ENCODE results near the gene DUSP3. TPM values are rescaled to one million over a fixed set of nuclear protein-coding genes. Genes with fewer than 3 reads are reported as not detected.

Gene DUSP3
- total RNA-seq, 6 donors from 2014 or later = 58.7 to 122 (median 101) TPM

- no peak for TF ChIP-seq POLR2A (IDR thresholded peaks at IDR 0.05)
- no peak for TF ChIP-seq POLR2AphosphoS5 (IDR thresholded peaks at IDR 0.05)
- TF ChIP-seq CTCF (IDR thresholded peaks at IDR 0.05) = no peak
- TF ChIP-seq EP300 (IDR thresholded peaks at IDR 0.05) = no peak
- DNase-seq (no peak), ATAC-seq (ENCODE audit: low FRiP score in 2 of 2) (no peak)
- no peaks in the 10 kb centered on the region for H3K27me3 ChIP-seq
- H3K4me3 ChIP-seq = no peak overlapping the region
- no peak overlapping the region for H3K27ac ChIP-seq
- no peaks in the 10 kb centered on the region for H3K36me3 ChIP-seq
- 67 to 93% methylated on average over 3 to 5 of the region's 5 CpGs for WGBS, 2 donors
- no peaks in the 10 kb centered on the region for H3K9me3 ChIP-seq
- peaks cover 3 to 16% (median 9%) of the 10 kb centered on the region in 4 donors for H3K4me1 ChIP-seq
Observed at GRCh38 chr17:43741636-43742035, 37.1 kb downstream of the DUSP3 start.

GRCh38 chr17:43740541-43740940 lies 38.2 kb downstream of the DUSP3 start:
- ATAC-seq (ENCODE audit: low FRiP score in 2 of 2) = no peak
- no peak for TF ChIP-seq CTCF (IDR thresholded peaks at IDR 0.05)
- Histone ChIP-seq H3K4me1 (peaks cover 0 to 9% (median 6%) of the 10 kb centered on the region in 4 donors), H3K27ac (no peak overlapping the region), H3K36me3 (no peaks in the 10 kb centered on the region), H3K27me3 (no peaks in the 10 kb centered on the region), H3K4me3 (no peak overlapping the region), H3K9me3 (no peaks in the 10 kb centered on the region)
- WGBS, 2 donors = 90 to 94% methylated on average over 3 to 4 of the region's 4 CpGs
- DNase-seq = no peak

- TF ChIP-seq CTCF (IDR thresholded peaks at IDR 0.05) = no peak
- no peak for TF ChIP-seq POLR2AphosphoS5 (IDR thresholded peaks at IDR 0.05)
- no peak for TF ChIP-seq POLR2A (IDR thresholded peaks at IDR 0.05)
- no peak for TF ChIP-seq EP300 (IDR thresholded peaks at IDR 0.05)
- Histone ChIP-seq H3K36me3 (no peaks in the 10 kb centered on the region), H3K4me1 (peaks cover 0 to 9% (median 4%) of the 10 kb centered on the region in 4 donors), H3K27ac (no peak overlapping the region), H3K27me3 (no peaks in the 10 kb centered on the region), H3K9me3 (no peaks in the 10 kb centered on the region), H3K4me3 (no peak overlapping the region)
- ATAC-seq (ENCODE audit: low FRiP score in 2 of 2) = no peak
- no peak for DNase-seq
- 82 to 88% methylated on average over 2 of the region's 2 CpGs for WGBS, 2 donors
Observed at GRCh38 chr17:43737722-43738121, 41.1 kb downstream of the DUSP3 start.

GRCh38 chr17:43736389-43736788 lies 42.4 kb downstream of the DUSP3 start:
- H3K4me3 ChIP-seq = no peak overlapping the region
- no peaks in the 10 kb centered on the region for H3K27me3 ChIP-seq
- H3K36me3 ChIP-seq = no peaks in the 10 kb centered on the region
- no peak overlapping the region for H3K27ac ChIP-seq
- no peaks in the 10 kb centered on the region for H3K9me3 ChIP-seq
- H3K4me1 ChIP-seq = peaks cover 0 to 9% (median 4%) of the 10 kb centered on the region in 4 donors
- TF ChIP-seq EP300 (IDR thresholded peaks at IDR 0.05) (no peak), POLR2AphosphoS5 (IDR thresholded peaks at IDR 0.05) (no peak), POLR2A (IDR thresholded peaks at IDR 0.05) (no peak)
- 100% methylated on average over 2 of the region's 2 CpGs for WGBS, 2 donors
- no peak for DNase-seq
- ATAC-seq (ENCODE audit: low FRiP score in 2 of 2) = no peak

GRCh38 chr17:43734376-43734775 lies 44.4 kb downstream of the DUSP3 start:
- Histone ChIP-seq H3K27ac (peak overlapping the region in 2 of 4 donors; percentile 2 to 3), H3K4me3 (no peak overlapping the region), H3K27me3 (no peaks in the 10 kb centered on the region), H3K9me3 (no peaks in the 10 kb centered on the region), H3K36me3 (no peaks in the 10 kb centered on the region), H3K4me1 (peaks cover 0 to 9% (median 4%) of the 10 kb centered on the region in 4 donors)
- ATAC-seq (ENCODE audit: low FRiP score in 2 of 2) = peak in 1 of 2 donors; percentile 58
- TF ChIP-seq CTCF (IDR thresholded peaks at IDR 0.05) = no peak
- no peak for TF ChIP-seq POLR2A (IDR thresholded peaks at IDR 0.05)
- TF ChIP-seq POLR2AphosphoS5 (IDR thresholded peaks at IDR 0.05) = no peak
- no peak for TF ChIP-seq EP300 (IDR thresholded peaks at IDR 0.05)
- no peak for DNase-seq
- 60 to 63% methylated on average over 5 of the region's 5 CpGs for WGBS, 2 donors
